GM18951 (cell line): Measurements from ENCODE around the gene ATG5.
"Not testable (repeated sequence)": the region's sequence is repeated elsewhere in the genome, so short reads cannot be mapped to it uniquely, and the experiment has no call there.

Source experiments
- POLR2A ChIP-seq: IDR thresholded peaks from 4 replicates; pipeline ENCODE4 v1.6.1; 2011; ENCODE audit warnings: mild to moderate bottlenecking; ENCODE audit not compliant: insufficient read length, insufficient read depth; ENCODE audit errors: extremely low read depth
- in situ Hi-C: fragments of 300-500 bp; cut with MboI; formaldehyde crosslinking; loops from one replicate; pipeline ENCODE4 v1.12.0; 2022; ENCODE audit warnings: low sequenced_read_pairs, mixed read lengths, inconsistent platforms; ENCODE audit not compliant: unreplicated experiment

The ATG5 gene

GRCh38 chr6:106258726-106259125 lies 66.8 kb downstream of the ATG5 start:
- TF ChIP-seq POLR2A: no peak
- in situ Hi-C loops: no loop called here

DNA sequence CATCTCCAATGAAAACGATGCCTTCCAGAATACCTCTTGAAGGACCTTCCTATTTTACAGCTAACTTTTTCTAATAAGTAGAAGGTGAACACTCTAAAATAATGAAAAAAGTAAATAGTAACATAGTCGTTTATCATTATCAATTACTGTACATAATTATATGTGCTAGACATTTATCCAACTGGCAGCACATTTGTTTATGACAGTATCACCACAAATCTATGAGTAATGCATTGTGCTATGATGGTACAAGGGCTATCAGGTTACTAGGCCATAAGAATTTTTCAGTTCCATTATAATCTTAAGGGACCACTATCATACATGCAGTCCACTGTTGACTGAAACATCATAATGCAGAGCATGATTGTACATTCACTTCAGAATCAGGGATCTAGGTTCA lies 68.4 kb downstream of the ATG5 start:
- in situ Hi-C loops: no loop called here
- TF ChIP-seq POLR2A: no peak

GRCh38 chr6:106256201-106256968 lies 69.2 kb downstream of the ATG5 start:
- in situ Hi-C loops: no loop called here
- TF ChIP-seq POLR2A: no peak

DNA sequence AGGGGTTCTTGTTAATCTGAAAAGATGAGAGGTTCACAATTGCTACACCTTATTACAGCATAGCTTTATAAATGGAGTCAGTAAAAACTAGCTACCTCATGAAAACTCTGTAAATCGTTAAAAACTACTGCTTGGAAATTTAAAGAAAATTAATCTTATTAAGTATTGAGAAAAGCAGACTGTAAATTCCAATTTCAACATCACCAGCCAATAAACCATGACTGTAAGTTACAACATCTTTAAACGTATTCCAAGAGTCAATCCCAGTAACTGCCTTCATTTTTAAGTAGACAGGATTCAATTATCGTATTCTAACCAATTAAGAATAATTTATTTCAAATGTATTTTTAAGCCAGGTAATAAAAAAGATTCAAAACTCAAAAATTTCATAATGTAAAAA lies 70.3 kb downstream of the ATG5 start:
- in situ Hi-C loops: no loop called here
- no peak for TF ChIP-seq POLR2A

- TF ChIP-seq POLR2A: no peak
- in situ Hi-C loops: no loop called here
Measured at GRCh38 chr6:106254636-106255035, 70.9 kb downstream of the ATG5 start.

DNA sequence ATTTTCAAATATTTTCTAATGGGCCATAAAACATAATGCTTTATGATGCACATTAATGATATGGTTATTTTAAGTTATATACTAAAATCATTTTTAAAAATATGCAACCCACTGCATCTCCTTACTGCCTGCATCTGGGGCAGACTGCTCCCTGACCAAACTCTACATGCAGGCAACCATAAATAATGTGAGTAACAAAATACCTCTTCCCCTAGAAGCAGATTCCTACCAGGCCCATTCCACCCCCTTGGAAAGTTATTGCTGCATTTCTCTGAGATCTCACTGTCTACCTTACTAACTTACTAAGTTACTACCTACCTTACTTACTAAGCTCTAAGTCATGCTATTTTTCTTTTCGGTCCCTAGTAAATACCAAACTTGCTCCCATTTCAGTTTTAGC lies 71.8 kb downstream of the ATG5 start:
- in situ Hi-C loops: no loop called here
- TF ChIP-seq POLR2A: no peak

GRCh38 chr6:106253172-106253571 lies 72.4 kb downstream of the ATG5 start:
- TF ChIP-seq POLR2A: no peak
- in situ Hi-C loops: no loop called here

- in situ Hi-C loops: no loop called here
- no peak for TF ChIP-seq POLR2A
Measured at GRCh38 chr6:106252687-106253086, 72.9 kb downstream of the ATG5 start.

DNA sequence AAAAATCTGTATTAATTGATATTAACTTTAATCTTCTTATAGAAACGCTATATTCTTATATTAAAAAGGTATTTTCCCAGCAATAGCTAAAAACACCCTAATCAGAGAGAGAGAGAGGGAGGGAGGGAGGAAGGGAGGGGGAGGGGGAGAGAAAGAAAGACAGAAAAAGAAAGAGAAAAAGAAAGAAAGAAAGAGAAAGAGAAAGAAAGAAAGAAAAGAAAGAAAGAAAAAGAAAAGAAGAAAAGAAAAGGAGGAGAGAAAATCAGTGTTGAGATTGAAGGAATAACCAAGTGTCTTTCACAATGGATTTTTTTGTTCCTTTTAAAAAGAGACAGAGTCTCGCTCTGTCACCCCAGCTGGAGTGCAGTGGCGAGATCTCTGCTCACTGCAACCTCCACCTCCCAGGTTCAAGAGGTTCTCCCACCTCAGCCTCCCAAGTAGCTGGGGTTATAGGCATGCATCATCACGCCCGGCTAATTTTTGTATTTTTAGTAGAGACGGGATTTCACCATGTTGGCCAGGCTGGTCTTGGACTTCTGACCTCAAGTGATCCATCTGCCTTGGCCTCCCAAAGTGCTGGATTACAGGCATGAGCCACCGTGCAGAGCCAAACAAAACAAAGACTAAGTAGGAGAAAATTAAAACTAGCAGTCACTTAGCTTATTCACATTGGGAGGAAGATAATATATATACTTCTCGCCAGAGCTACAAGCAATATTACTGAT lies 73.9 kb downstream of the ATG5 start:
- in situ Hi-C loops: not testable (repeated sequence)

GRCh38 chr6:106250953-106251352 lies 74.6 kb downstream of the ATG5 start:
- no peak for TF ChIP-seq POLR2A
- in situ Hi-C loops: no loop called here

DNA sequence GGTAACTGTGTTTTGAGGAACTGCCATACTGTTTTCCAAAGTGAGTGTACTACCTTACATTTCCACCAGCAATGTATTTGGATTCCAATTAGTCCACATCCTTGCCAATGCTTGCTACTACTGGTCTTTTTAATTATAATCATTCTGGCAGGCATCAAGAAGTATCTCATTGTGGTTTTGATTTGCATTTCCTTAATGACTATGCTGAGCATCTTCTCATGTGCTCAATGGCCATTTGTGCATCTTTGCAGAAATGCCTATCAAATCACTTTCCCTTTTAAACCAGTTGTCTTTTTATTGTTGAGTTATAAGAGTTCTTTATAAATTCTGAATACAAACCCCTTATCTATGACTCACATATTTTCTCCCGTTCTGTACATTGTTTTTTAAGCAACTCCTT lies 75.9 kb downstream of the ATG5 start:
- TF ChIP-seq POLR2A: no peak
- in situ Hi-C loops: no loop called here

GRCh38 chr6:106247733-106248132 lies 77.8 kb downstream of the ATG5 start:
- in situ Hi-C loops: no loop called here
- no peak for TF ChIP-seq POLR2A

DNA sequence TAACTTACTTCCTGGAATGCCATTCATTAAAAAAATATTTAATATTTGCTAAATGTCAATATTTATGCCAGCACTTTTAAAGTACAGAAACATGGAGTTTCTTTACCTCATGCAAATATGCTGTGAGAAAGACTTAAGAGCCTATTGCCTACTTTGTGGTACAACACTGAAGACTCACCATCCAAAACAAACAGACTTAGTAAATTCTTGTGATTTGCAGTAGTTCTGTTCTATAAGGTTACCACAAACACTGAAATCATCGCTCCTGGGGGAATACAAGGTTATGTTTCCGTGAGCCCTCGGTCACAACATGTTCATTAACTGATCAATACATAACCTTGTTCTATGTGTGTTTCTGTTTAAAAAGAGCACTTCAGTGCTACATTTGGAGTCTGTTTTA lies 78.3 kb downstream of the ATG5 start:
- TF ChIP-seq POLR2A: no peak
- in situ Hi-C loops: no loop called here

GRCh38 chr6:106244931-106245330 lies 80.6 kb downstream of the ATG5 start:
- no peak for TF ChIP-seq POLR2A
- in situ Hi-C loops: no loop called here
